Heart right ventricle (tissue), 16 donors: ENCODE results near the gene ITIH3. TPM values are rescaled to one million over a fixed set of nuclear protein-coding genes. Genes with fewer than 3 reads are reported as not detected.
"Not testable (repeated sequence)": the region's sequence is repeated elsewhere in the genome, so short reads cannot be mapped to it uniquely, and the experiment has no call there.

Experiments used
- ATAC-seq, 8 donors: fragments of 200-7000 bp; cut with Tn5 transposase; one replicate each; pipeline ENCODE4 v1.9.1; 2020; ENCODE audit warnings: mild to moderate bottlenecking in 8 of 8, moderate library complexity in 8 of 8, moderate number of reproducible peaks in 1 of 8
- DNase-seq, 2 donors: peaks; one replicate each; pipeline ENCODE4 v3.0.0-alpha.2; 2020
- H3K27ac ChIP-seq, 10 donors: fragments of 200-600 bp; sonication (generic) in 2 of 10; one replicate each; pipeline versions ENCODE4 v1.5.0 to v1.8.0; 2020 to 2022; ENCODE audit warnings: mild to moderate bottlenecking in 3 of 10
- H3K27me3 ChIP-seq, 7 donors: fragments of 200-600 bp; one replicate each; pipeline ENCODE4 v1.8.0; 2021 to 2022; ENCODE audit warnings: mild to moderate bottlenecking in 2 of 7
- H3K36me3 ChIP-seq, 9 donors: fragments of 200-600 bp; sonication (generic) in 1 of 9; one replicate each; pipeline versions ENCODE4 v1.5.0 to v1.8.0; 2020 to 2022; ENCODE audit warnings: mild to moderate bottlenecking in 2 of 9
- H3K4me1 ChIP-seq, 9 donors: fragments of 200-600 bp; sonication (generic) in 1 of 9; one replicate each; pipeline versions ENCODE4 v1.5.0 to v1.8.0; 2020 to 2022; ENCODE audit warnings: mild to moderate bottlenecking in 4 of 9
- H3K4me3 ChIP-seq, 10 donors: fragments of 200-600 bp; sonication (generic) in 2 of 10; one replicate each; pipeline versions ENCODE4 v1.5.0 to v1.8.0; 2020 to 2022; ENCODE audit warnings: mild to moderate bottlenecking in 7 of 10, moderate library complexity in 2 of 10
- H3K9me3 ChIP-seq, 11 donors: fragments of 200-600 bp in 10 of 11; sonication (generic) in 2 of 11; one replicate each; pipeline versions ENCODE4 v1.5.0 to v1.8.0; 2013 to 2022; ENCODE audit warnings: mild to moderate bottlenecking in 2 of 11, control low read depth in 1 of 11, moderate library complexity in 1 of 11
- WGBS, 2 donors: extraction: QIAGEN DNeasy Blood & Tissue Kit; methylation state at CpG; one replicate each; pipeline ENCODE4 v1.1.7; 2013; ENCODE audit warnings: inconsistent platforms in 1 of 2; 5-methylcytosine and 5-hydroxymethylcytosine counted together
- intact Hi-C, 10 donors: fragments of 100-400 bp; cut with DNase I; formaldehyde crosslinking; loops; one replicate each; pipeline versions ENCODE4 v1.11.1 to v1.14.2; 2022
- polyA plus RNA-seq, 2 donors: library from polyadenylated mRNA; stranded (reverse); fragments of 200-250 nt; gene quantifications; one replicate each; pipeline ENCODE4 v1.2.3, GENCODE V29; 2013
- total RNA-seq, 10 donors: library from RNA; stranded (reverse); fragmentation: NEBNext Ultra II Directional in 3 of 10; extraction: Animal tissue kit (Norgen Biotek cat#: 25700) in 3 of 10; gene quantifications; one replicate each; pipeline versions ENCODE4 v1.2.1 to v1.2.4, GENCODE V29; 2021 to 2023
- TF ChIP-seq, protein P1 (sequence below), 9 donors: fragments of 200-600 bp; sonication (generic) in 2 of 9; IDR thresholded peaks; one replicate each; pipeline versions ENCODE4 v1.5.0 to v1.8.0; 2021 to 2022; ENCODE audit warnings: antibody characterized with exemption in 9 of 9, mild to moderate bottlenecking in 5 of 9, moderate library complexity in 1 of 9
- donor health status: Arrhythmogenic right ventricular cardiomyopathy.
- donor health status: ischemic (EF 13 %, LVEDD 7.1; RV severe dilation, severe dysfunction).
- donor health status: healthy with polysubstance abuse.
- donor health status: DM: no; HTN: yes; CAD: no.
- donor health status: DM: no; HTN: no; CAD: no.
- donor health status: ischemic (EF 25% LVEDD 6.9; RV normal size, moderate dysfunction).
- donor health status: ischemic (EF 25% LVEDD 5.7; RV mildly dilated, moderate dysfunction).
- donor health status: healthy.
- donor health status: DM: yes; HTN: yes; CAD: no.
- donor health status: Ischemic cardiomyopathy.
- donor health status: ischemic (EF 35%, LVEDD 5.7; RV mildly dilated, moderate dysfunction).
- donor health status: nonischemic (EF 11% LVEDD 7.7; RV severe dilation, severe dysfunction).
- donor health status: DM: yes; HTN: yes; CAD: no.
- donor health status: PGD.
- donor health status: ischemic (EF 29% LVEDD 5.4; RV normal size, mild dysfunction).
- donor health status: nonischemic (EF 23%, LVEDD 6.1; RV moderate dilation, normal function).

ITIH3 gene
- total and polyA plus RNA-seq, 12 donors, result 0.13 to 1.3 (median 0.52) TPM

DNA sequence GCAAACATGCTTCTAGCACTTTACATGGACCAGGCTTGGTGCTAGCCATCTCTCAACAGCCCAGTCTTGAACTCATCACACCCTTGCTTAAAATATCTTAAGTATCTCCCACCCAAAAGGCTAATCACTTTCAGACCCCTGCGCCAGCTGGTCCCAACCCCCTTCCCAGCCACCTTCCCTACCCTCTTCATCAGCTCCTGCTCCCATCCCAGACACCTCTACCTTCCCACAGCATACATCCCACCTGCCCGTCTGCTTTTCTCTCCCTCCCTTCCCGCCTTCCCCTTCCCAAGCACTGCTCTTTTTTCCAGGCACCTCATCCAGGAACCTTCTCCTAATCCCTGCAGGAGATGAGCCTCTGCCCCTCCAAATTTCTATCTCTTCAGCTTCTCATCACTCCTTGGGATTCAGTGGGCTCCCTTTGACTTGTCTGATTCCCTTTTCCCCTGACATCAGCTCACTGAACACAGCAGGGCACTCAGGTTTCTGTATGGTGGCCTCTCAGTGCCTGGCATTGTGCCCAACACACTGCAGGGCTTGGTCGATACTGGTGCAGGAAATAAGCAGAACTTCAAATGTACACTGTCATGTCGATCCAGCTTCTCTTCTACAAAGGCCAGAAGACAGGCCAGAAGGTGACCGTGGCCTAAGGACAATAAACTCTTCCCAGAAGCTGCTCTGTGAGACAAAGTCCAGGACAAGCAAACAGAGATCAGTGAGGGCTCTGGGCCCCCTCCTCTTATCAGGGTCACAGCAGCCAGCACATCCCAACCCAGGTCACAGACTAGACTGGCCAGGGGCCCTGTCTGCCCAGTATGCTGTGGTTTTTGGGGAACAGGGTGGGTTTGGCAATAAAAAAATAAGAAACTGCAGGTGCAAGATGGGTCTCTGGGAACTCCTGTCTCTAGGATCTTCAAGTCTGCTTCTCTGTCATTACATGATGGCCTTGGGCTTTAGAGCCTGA lies 19.4 kb upstream of the ITIH3 start:
- no peak overlapping the region for H3K27ac ChIP-seq
- H3K9me3 ChIP-seq, result no peaks in the 10 kb centered on the region
- H3K27me3 ChIP-seq, result no peaks in the 10 kb centered on the region
- H3K4me3 ChIP-seq, result no peak overlapping the region
- intact Hi-C loops, result loop anchor here in 3 of 10 donors (5.0 to 10.0 kb wide), 4 partner anchors 57 to 300 kb away; partner anchors contain the start of genes ITIH4 (in 1 of the 3) and STIMATE (in 1 of the 3)
- DNase-seq (no peak), ATAC-seq (no peak)
- no peaks in the 10 kb centered on the region for H3K36me3 ChIP-seq
- peaks cover 0 to 30% (median 5%) of the 10 kb centered on the region in 9 donors for H3K4me1 ChIP-seq
- WGBS, 2 donors, result 37 to 49% methylated on average over 6 of the region's 6 CpGs
- TF ChIP-seq, protein P1, sequence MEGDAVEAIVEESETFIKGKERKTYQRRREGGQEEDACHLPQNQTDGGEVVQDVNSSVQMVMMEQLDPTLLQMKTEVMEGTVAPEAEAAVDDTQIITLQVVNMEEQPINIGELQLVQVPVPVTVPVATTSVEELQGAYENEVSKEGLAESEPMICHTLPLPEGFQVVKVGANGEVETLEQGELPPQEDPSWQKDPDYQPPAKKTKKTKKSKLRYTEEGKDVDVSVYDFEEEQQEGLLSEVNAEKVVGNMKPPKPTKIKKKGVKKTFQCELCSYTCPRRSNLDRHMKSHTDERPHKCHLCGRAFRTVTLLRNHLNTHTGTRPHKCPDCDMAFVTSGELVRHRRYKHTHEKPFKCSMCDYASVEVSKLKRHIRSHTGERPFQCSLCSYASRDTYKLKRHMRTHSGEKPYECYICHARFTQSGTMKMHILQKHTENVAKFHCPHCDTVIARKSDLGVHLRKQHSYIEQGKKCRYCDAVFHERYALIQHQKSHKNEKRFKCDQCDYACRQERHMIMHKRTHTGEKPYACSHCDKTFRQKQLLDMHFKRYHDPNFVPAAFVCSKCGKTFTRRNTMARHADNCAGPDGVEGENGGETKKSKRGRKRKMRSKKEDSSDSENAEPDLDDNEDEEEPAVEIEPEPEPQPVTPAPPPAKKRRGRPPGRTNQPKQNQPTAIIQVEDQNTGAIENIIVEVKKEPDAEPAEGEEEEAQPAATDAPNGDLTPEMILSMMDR (IDR thresholded peaks at IDR 0.05), result no peak

DNA sequence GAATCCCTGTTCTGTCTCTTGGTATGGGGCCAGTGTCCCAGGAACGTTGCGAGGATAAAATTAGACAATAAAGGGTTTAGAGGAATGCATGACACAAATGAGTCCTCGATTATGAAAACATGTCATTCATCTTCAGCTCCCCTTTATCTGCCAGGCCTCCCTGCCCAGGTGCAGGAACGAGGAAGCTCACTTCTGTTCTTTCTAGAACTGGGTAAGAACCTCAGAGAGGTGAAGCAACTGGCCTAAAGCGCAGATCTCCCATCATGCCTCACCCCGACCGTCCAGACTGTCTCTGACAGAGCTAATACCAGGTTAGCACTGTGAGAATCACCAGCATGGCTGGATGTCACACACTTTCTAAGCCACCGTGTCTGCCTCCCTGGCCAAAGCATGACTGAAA lies 18.7 kb upstream of the ITIH3 start:
- no peak overlapping the region for H3K27ac ChIP-seq
- H3K4me3 ChIP-seq, result no peak overlapping the region
- 55% methylated on average over 8 of the region's 8 CpGs for WGBS, 2 donors
- no peak for ATAC-seq
- H3K36me3 ChIP-seq, result no peaks in the 10 kb centered on the region
- no peaks in the 10 kb centered on the region for H3K9me3 ChIP-seq
- DNase-seq, result no peak
- no peaks in the 10 kb centered on the region for H3K27me3 ChIP-seq
- intact Hi-C loops, result loop anchor here in 2 of 10 donors (10.0 kb wide), 2 partner anchors 119 to 299 kb away; partner anchors contain the start of gene STIMATE (in 1 of the 2)
- TF ChIP-seq, protein P1 (IDR thresholded peaks at IDR 0.05), result no peak
- H3K4me1 ChIP-seq, result peaks cover 0 to 27% (median 5%) of the 10 kb centered on the region in 9 donors

GRCh38 chr3:52776486-52776885 lies 18.1 kb upstream of the ITIH3 start:
- not testable (repeated sequence) for ATAC-seq, DNase-seq, H3K27me3 ChIP-seq, H3K36me3 ChIP-seq, H3K27ac ChIP-seq, H3K4me3 ChIP-seq, H3K9me3 ChIP-seq
- 83 to 88% methylated on average over 6 of the region's 6 CpGs for WGBS, 2 donors
- intact Hi-C loops, result loop anchor here in 2 of 10 donors (10.0 kb wide), 2 partner anchors 118 to 298 kb away; partner anchors contain the start of gene STIMATE (in 1 of the 2)
- H3K4me1 ChIP-seq, result peaks cover 0 to 22% (median 1%) of the 10 kb centered on the region in 9 donors

DNA sequence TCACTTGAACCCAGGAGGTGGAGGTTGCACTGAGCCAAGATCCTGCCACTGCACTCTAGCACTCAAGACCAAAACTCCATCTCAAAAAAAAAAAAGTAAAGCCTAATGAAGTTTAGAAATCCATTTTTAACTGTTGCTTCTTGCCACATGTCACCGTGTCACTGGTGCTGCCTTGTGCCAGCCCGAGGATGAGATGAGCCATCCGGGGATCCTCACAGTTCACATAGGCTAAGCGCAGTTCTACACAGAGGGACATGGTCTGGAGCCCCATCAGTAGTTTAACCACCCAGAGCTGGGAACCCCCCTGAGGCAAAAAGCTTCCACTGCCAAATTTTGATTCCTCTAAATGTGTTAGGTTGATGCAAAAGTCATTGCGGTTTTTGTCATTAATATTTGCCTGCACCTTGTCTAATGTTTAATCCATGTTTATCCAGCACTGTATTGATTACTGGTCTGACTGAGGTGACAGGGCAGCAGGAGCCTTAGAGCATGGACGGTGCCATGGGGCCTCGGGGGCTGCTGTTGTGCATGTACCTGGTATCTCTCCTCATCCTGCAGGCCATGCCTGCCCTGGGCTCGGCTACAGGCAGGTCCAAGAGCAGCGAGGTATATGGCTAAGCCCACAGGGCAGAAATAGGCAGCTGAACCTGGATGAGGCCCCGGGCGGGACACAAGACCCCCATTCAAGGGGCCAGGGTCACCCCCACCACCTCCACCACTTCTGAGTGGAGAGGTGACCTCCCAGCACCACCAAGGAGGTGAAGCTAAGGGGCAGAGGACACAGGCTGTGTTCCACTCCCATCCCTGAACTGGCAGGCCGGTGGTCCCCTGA lies 17.3 kb upstream of the ITIH3 start, which contains the start of gene ITIH1:
Gene ITIH1, plus strand, starts transcription at position 473 of the 832 bp plus-strand sequence. Its CDS starts 17 bp downstream, at position 490.
- Histone ChIP-seq H3K4me3 (no peak within 1 kb of the TSS), H3K36me3 (no peaks in the 10 kb centered on the region), H3K27me3 (peaks cover 0 to 2% (median 0%) of the 10 kb centered on the region in 7 donors), H3K9me3 (no peaks in the 10 kb centered on the region), H3K4me1 (peaks cover 0 to 19% (median 0%) of the 10 kb centered on the region in 9 donors), H3K27ac (no peak within 1 kb of the TSS)
- TF ChIP-seq, protein P1 (IDR thresholded peaks at IDR 0.05), result no peak
- ATAC-seq (no peak), DNase-seq (no peak)
- intact Hi-C loops, result loop anchor here in 2 of 10 donors (10.0 kb wide), 2 partner anchors 117 to 297 kb away; partner anchors contain the start of gene STIMATE (in 1 of the 2)
- 88 to 91% methylated on average over 12 of the region's 12 CpGs for WGBS, 2 donors
